Mesothelial cell of epicardium (in vitro differentiated cells): ENCODE data around the gene ADCYAP1R1. TPM values are rescaled to one million over a fixed set of nuclear protein-coding genes. Genes with fewer than 3 reads are reported as not detected.

Experiments
- DNase-seq, 2 experiments: peaks; one replicate each; pipeline ENCODE4 v3.0.0; 2021; ENCODE audit warnings: low spot score in 2 of 2; ENCODE audit not compliant: unreplicated experiment in 2 of 2
- H3K27ac Mint-ChIP-seq: 2 replicates; pipeline ENCODE4 v1.8.0; 2021; ENCODE audit warnings: mixed read lengths
- H3K27me3 Mint-ChIP-seq: 2 replicates; pipeline ENCODE4 v1.8.0; 2021; ENCODE audit warnings: low read depth, mixed read lengths
- H3K36me3 Mint-ChIP-seq: 2 replicates; pipeline ENCODE4 v1.8.0; 2021; ENCODE audit warnings: mixed read lengths
- H3K4me1 Mint-ChIP-seq: 2 replicates; pipeline ENCODE4 v1.8.0; 2021; ENCODE audit warnings: mixed read lengths
- H3K4me3 Mint-ChIP-seq: 2 replicates; pipeline ENCODE4 v1.8.0; 2021; ENCODE audit warnings: mild to moderate bottlenecking, moderate library complexity, mixed read lengths
- H3K9me3 Mint-ChIP-seq: 2 replicates; pipeline ENCODE4 v1.8.0; 2021; ENCODE audit warnings: mixed read lengths
- CTCF ChIP-seq: fragments of 200-600 bp; sonication (generic); IDR thresholded peaks from one replicate; pipeline ENCODE4 v1.5.0; 2021; ENCODE audit warnings: antibody characterized with exemption; ENCODE audit not compliant: unreplicated experiment
- total RNA-seq: library from RNA; stranded (reverse); gene quantifications from 3 replicates; pipeline ENCODE4 v1.2.1, GENCODE V29; 2021

Gene ADCYAP1R1
- total RNA-seq, 1 donor from 2014 or later, result 0.36 TPM

- no peak for DNase-seq
- no peaks in the 10 kb centered on the region for H3K36me3 Mint-ChIP-seq
- no peaks in the 10 kb centered on the region for H3K9me3 Mint-ChIP-seq
- no peak overlapping the region for H3K4me3 Mint-ChIP-seq
- peaks cover 20% of the 10 kb centered on the region for H3K27me3 Mint-ChIP-seq
- no peak for TF ChIP-seq CTCF
- no peaks in the 10 kb centered on the region for H3K4me1 Mint-ChIP-seq
- H3K27ac Mint-ChIP-seq, result no peak overlapping the region
Observed at GRCh38 chr7:31020652-31021051, 31.5 kb upstream of the ADCYAP1R1 start.

GRCh38 chr7:31022117-31022516 lies 30.0 kb upstream of the ADCYAP1R1 start:
- peaks cover 7% of the 10 kb centered on the region for H3K4me1 Mint-ChIP-seq
- H3K36me3 Mint-ChIP-seq, result no peaks in the 10 kb centered on the region
- H3K9me3 Mint-ChIP-seq, result no peaks in the 10 kb centered on the region
- no peak overlapping the region for H3K27ac Mint-ChIP-seq
- H3K4me3 Mint-ChIP-seq, result no peak overlapping the region
- TF ChIP-seq CTCF, result no peak
- DNase-seq, result no peak
- peaks cover 14% of the 10 kb centered on the region for H3K27me3 Mint-ChIP-seq

- no peak for DNase-seq
- Mint-ChIP-seq H3K27ac (no peak overlapping the region), H3K4me1 (peaks cover 13% of the 10 kb centered on the region), H3K9me3 (no peaks in the 10 kb centered on the region), H3K27me3 (peaks cover 14% of the 10 kb centered on the region), H3K4me3 (no peak overlapping the region), H3K36me3 (no peaks in the 10 kb centered on the region)
- TF ChIP-seq CTCF, result no peak
Observed at GRCh38 chr7:31022726-31023125, 29.4 kb upstream of the ADCYAP1R1 start.

- Mint-ChIP-seq H3K9me3 (no peaks in the 10 kb centered on the region), H3K27ac (no peak overlapping the region), H3K36me3 (no peaks in the 10 kb centered on the region), H3K4me1 (peaks cover 13% of the 10 kb centered on the region), H3K4me3 (no peak overlapping the region), H3K27me3 (peaks cover 14% of the 10 kb centered on the region)
- no peak for DNase-seq
- TF ChIP-seq CTCF, result no peak
Observed at GRCh38 chr7:31023877-31024276, 28.2 kb upstream of the ADCYAP1R1 start.

- peak in 1 of 2 experiments; percentile 57 for DNase-seq
- Mint-ChIP-seq H3K27me3 (peaks cover 16% of the 10 kb centered on the region), H3K4me3 (peak overlapping the region; percentile 33), H3K27ac (peak overlapping the region; percentile 34), H3K4me1 (peaks cover 13% of the 10 kb centered on the region), H3K36me3 (no peaks in the 10 kb centered on the region), H3K9me3 (no peaks in the 10 kb centered on the region)
- TF ChIP-seq CTCF, result no peak
Observed at GRCh38 chr7:31027161-31027965, 24.7 kb upstream of the ADCYAP1R1 start.
